GM12865 (cell line): ENCODE measurements around the gene ZSCAN9.

Experiments used
- DNase-seq: peaks from one replicate; pipeline ENCODE4 v3.0.0; 2010; ENCODE audit warnings: low read depth
- H3K4me3 ChIP-seq: 2 replicates; pipeline ENCODE4 v1.5.1; 2011; ENCODE audit warnings: mild to moderate bottlenecking, low read depth, low read length, control low read depth
- CTCF ChIP-seq: IDR thresholded peaks from 2 replicates; pipeline ENCODE4 v1.5.1; 2011; ENCODE audit warnings: low read length, control low read depth, low read depth, inconsistent platforms; ENCODE audit not compliant: insufficient read depth; ENCODE audit errors: missing control alignments

The ZSCAN9 gene

GRCh38 chr6:28211840-28212509 lies 13.1 kb upstream of the ZSCAN9 start:
- TF ChIP-seq CTCF: no peak
- H3K4me3 ChIP-seq: peak overlapping the region; percentile 67
- peak; percentile 38 for DNase-seq

- TF ChIP-seq CTCF: no peak
- DNase-seq: peak; percentile 89
- H3K4me3 ChIP-seq: peak overlapping the region; percentile 67
Measured at GRCh38 chr6:28212510-28213212, 12.4 kb upstream of the ZSCAN9 start.

- no peak for TF ChIP-seq CTCF
- no peak overlapping the region for H3K4me3 ChIP-seq
Measured at GRCh38 chr6:28213213-28213523, 11.9 kb upstream of the ZSCAN9 start.

GRCh38 chr6:28215425-28215824 lies 9.7 kb upstream of the ZSCAN9 start:
- TF ChIP-seq CTCF: no peak
- no peak for DNase-seq
- H3K4me3 ChIP-seq: no peak overlapping the region

More at GRCh38 chr6:28213213-28213523, 11.9 kb upstream of the ZSCAN9 start:
- DNase-seq: no peak

GRCh38 chr6:28217890-28218289 lies 7.2 kb upstream of the ZSCAN9 start:
- peak overlapping the region; percentile 79 for H3K4me3 ChIP-seq
- DNase-seq: no peak
- TF ChIP-seq CTCF: no peak

- peak overlapping the region; percentile 79 for H3K4me3 ChIP-seq
- TF ChIP-seq CTCF: no peak
- DNase-seq: peak; percentile 83
Measured at GRCh38 chr6:28218312-28219248, 6.5 kb upstream of the ZSCAN9 start.
